ENCODE data around the gene SYNJ1. TPM values are rescaled to one million over a fixed set of nuclear protein-coding genes. Genes with fewer than 3 reads are reported as not detected.
"Not testable (repeated sequence)": the region's sequence is repeated elsewhere in the genome, so short reads cannot be mapped to it uniquely, and the experiment has no call there.

Gene SYNJ1
- total RNA-seq, 1 donor from 2014 or later, result 4.1 TPM

- H3K27me3 Mint-ChIP-seq (ENCODE audit: insufficient read depth, low read depth), result peaks cover 3% of the 10 kb centered on the region
- Histone ChIP-seq H4K20me1 (ENCODE audit: low read depth) (peaks cover 24% of the 10 kb centered on the region), H3K27me3 (no peaks in the 10 kb centered on the region), H2AFZ (replicated peaks) (no peak overlapping the region), H3K4me2 (no peak overlapping the region), H3K36me3 (peaks cover 36% of the 10 kb centered on the region), H3K9ac (no peak overlapping the region), H3K4me1 (no peaks in the 10 kb centered on the region), H3F3A (ENCODE audit: low read depth) (peaks cover 3% of the 10 kb centered on the region), H3K79me2 (ENCODE audit: low read depth) (peaks cover 19% of the 10 kb centered on the region), H3K9me3 (ENCODE audit: low read depth) (no peaks in the 10 kb centered on the region), H3K27ac (no peak overlapping the region), H3K4me3 (no peak overlapping the region)
- no peak overlapping the region for H3K4me3 Mint-ChIP-seq
- peaks cover 60% of the 10 kb centered on the region for H3K36me3 Mint-ChIP-seq
- H3K4me1 Mint-ChIP-seq, result peaks cover 8% of the 10 kb centered on the region
- H3K27ac Mint-ChIP-seq, result no peak overlapping the region
- TF ChIP-seq EZH2 (IDR thresholded peaks at IDR 0.05), result no peak
- no peak for TF ChIP-seq CTCF (IDR thresholded peaks at IDR 0.05)
- no peak for TF ChIP-seq EZH2phosphoT487 (IDR thresholded peaks at IDR 0.05)
- H3K9me3 Mint-ChIP-seq, result no peaks in the 10 kb centered on the region
- no peak for DNase-seq (ENCODE audit: low spot score)
Measured at GRCh38 chr21:32742396-32742795, 14.6 kb upstream of the SYNJ1 start.

- Histone ChIP-seq H3K27ac (no peak overlapping the region), H3K4me2 (no peak overlapping the region), H3K9me3 (ENCODE audit: low read depth) (no peaks in the 10 kb centered on the region), H2AFZ (replicated peaks) (no peak overlapping the region), H3K4me3 (no peak overlapping the region), H3K4me1 (no peaks in the 10 kb centered on the region), H3K9ac (no peak overlapping the region), H3F3A (ENCODE audit: low read depth) (peaks cover 4% of the 10 kb centered on the region), H3K27me3 (no peaks in the 10 kb centered on the region), H4K20me1 (ENCODE audit: low read depth) (peaks cover 19% of the 10 kb centered on the region), H3K36me3 (peaks cover 44% of the 10 kb centered on the region), H3K79me2 (ENCODE audit: low read depth) (peaks cover 9% of the 10 kb centered on the region)
- Mint-ChIP-seq H3K36me3 (peaks cover 52% of the 10 kb centered on the region), H3K27me3 (ENCODE audit: insufficient read depth, low read depth) (peaks cover 3% of the 10 kb centered on the region), H3K27ac (no peak overlapping the region), H3K4me3 (no peak overlapping the region), H3K9me3 (no peaks in the 10 kb centered on the region), H3K4me1 (peaks cover 4% of the 10 kb centered on the region)
- TF ChIP-seq EZH2phosphoT487 (IDR thresholded peaks at IDR 0.05), result no peak
- TF ChIP-seq EZH2 (IDR thresholded peaks at IDR 0.05), result no peak
- TF ChIP-seq CTCF (IDR thresholded peaks at IDR 0.05), result no peak
- no peak for DNase-seq (ENCODE audit: low spot score)
Measured at GRCh38 chr21:32741336-32741735, 13.5 kb upstream of the SYNJ1 start.

- H3F3A ChIP-seq (ENCODE audit: low read depth), result peaks cover 10% of the 10 kb centered on the region
- H3K27me3 ChIP-seq, result no peaks in the 10 kb centered on the region
Measured at GRCh38 chr21:32739946-32740345, 12.1 kb upstream of the SYNJ1 start.

GRCh38 chr21:32736083-32736482 lies 8.3 kb upstream of the SYNJ1 start:
- H3K4me3 ChIP-seq, result not testable (repeated sequence)
- peaks cover 33% of the 10 kb centered on the region for H3K36me3 ChIP-seq
- H3K36me3 Mint-ChIP-seq, result peaks cover 21% of the 10 kb centered on the region

More at GRCh38 chr21:32739946-32740345, 12.1 kb upstream of the SYNJ1 start:
- no peak overlapping the region for H3K9ac ChIP-seq
- peaks cover 17% of the 10 kb centered on the region for H4K20me1 ChIP-seq (ENCODE audit: low read depth)
- TF ChIP-seq CTCF (IDR thresholded peaks at IDR 0.05), result no peak
- TF ChIP-seq EZH2phosphoT487 (IDR thresholded peaks at IDR 0.05), result no peak
- no peak overlapping the region for H3K4me3 Mint-ChIP-seq
- no peak overlapping the region for H3K4me2 ChIP-seq
- H3K27ac Mint-ChIP-seq, result no peak overlapping the region
- no peak overlapping the region for H2AFZ ChIP-seq (replicated peaks)
- peaks cover 4% of the 10 kb centered on the region for H3K4me1 Mint-ChIP-seq
- H3K36me3 Mint-ChIP-seq, result peaks cover 40% of the 10 kb centered on the region
- no peaks in the 10 kb centered on the region for H3K9me3 ChIP-seq (ENCODE audit: low read depth)
- DNase-seq (ENCODE audit: low spot score), result no peak
- H3K36me3 ChIP-seq, result peaks cover 51% of the 10 kb centered on the region
- H3K79me2 ChIP-seq (ENCODE audit: low read depth), result no peaks in the 10 kb centered on the region
- no peaks in the 10 kb centered on the region for H3K9me3 Mint-ChIP-seq
- H3K4me1 ChIP-seq, result no peaks in the 10 kb centered on the region
- no peak overlapping the region for H3K27ac ChIP-seq
- peaks cover 3% of the 10 kb centered on the region for H3K27me3 Mint-ChIP-seq (ENCODE audit: insufficient read depth, low read depth)
- H3K4me3 ChIP-seq, result no peak overlapping the region

More at GRCh38 chr21:32736083-32736482, 8.3 kb upstream of the SYNJ1 start:
- not testable (repeated sequence) for H3K27me3 Mint-ChIP-seq (ENCODE audit: insufficient read depth, low read depth); H3K4me3 Mint-ChIP-seq; DNase-seq (ENCODE audit: low spot score); H3K4me1 ChIP-seq; H2AFZ ChIP-seq (replicated peaks); H3K4me1 Mint-ChIP-seq; H3K9me3 Mint-ChIP-seq; H3K27ac Mint-ChIP-seq; H3K79me2 ChIP-seq (ENCODE audit: low read depth); H3K27me3 ChIP-seq; H3K4me2 ChIP-seq; H3K27ac ChIP-seq; H3K9ac ChIP-seq; H3K9me3 ChIP-seq (ENCODE audit: low read depth)
- peaks cover 29% of the 10 kb centered on the region for H4K20me1 ChIP-seq (ENCODE audit: low read depth)
- H3F3A ChIP-seq (ENCODE audit: low read depth), result peaks cover 21% of the 10 kb centered on the region

All from neural progenitor cell (in vitro differentiated cells).